Lung (tissue), 12 donors: Measurements from ENCODE around the gene ATP6V0B. TPM values are rescaled to one million over a fixed set of nuclear protein-coding genes. Genes with fewer than 3 reads are reported as not detected.

ENCODE experiments used
- ATAC-seq: fragments of 200-7000 bp; cut with Tn5 transposase; one replicate; pipeline ENCODE4 v1.9.1; 2020; ENCODE audit warnings: moderate number of reproducible peaks; ENCODE audit not compliant: insufficient read depth, low FRiP score
- DNase-seq, 3 donors: peaks; one replicate each; pipeline ENCODE4 v3.0.0-alpha.2; 2013 to 2017
- H3K27ac ChIP-seq, 2 donors: one replicate each; pipeline ENCODE4 v1.5.1; 2013; ENCODE audit warnings: mild to moderate bottlenecking in 2 of 2, moderate library complexity in 2 of 2, control low read depth in 1 of 2, inconsistent platforms in 1 of 2, low read depth in 1 of 2, low read length in 1 of 2
- H3K27me3 ChIP-seq, 3 donors: one replicate each; pipeline ENCODE4 v1.5.1; 2013; ENCODE audit warnings: low read length in 2 of 3; ENCODE audit not compliant: control insufficient read depth in 3 of 3, insufficient read depth in 3 of 3
- H3K36me3 ChIP-seq, 4 donors: one replicate each; pipeline ENCODE4 v1.5.1; 2013; ENCODE audit warnings: low read length in 4 of 4, mild to moderate bottlenecking in 1 of 4, moderate library complexity in 1 of 4; ENCODE audit not compliant: control insufficient read depth in 4 of 4, insufficient read depth in 4 of 4
- H3K4me1 ChIP-seq, 5 donors: one replicate each; pipeline ENCODE4 v1.5.1; 2013; ENCODE audit warnings: low read length in 5 of 5, mild to moderate bottlenecking in 2 of 5, moderate library complexity in 1 of 5; ENCODE audit not compliant: control insufficient read depth in 5 of 5, insufficient read depth in 5 of 5
- H3K4me3 ChIP-seq: one replicate; pipeline ENCODE4 v1.5.1; 2013; ENCODE audit warnings: mild to moderate bottlenecking, control low read depth, moderate library complexity
- H3K9ac ChIP-seq, 2 donors: one replicate each; pipeline ENCODE4 v1.5.1; 2013; ENCODE audit warnings: low read length in 2 of 2, control low read depth in 1 of 2; ENCODE audit not compliant: insufficient read depth in 1 of 2
- H3K9me3 ChIP-seq, 4 donors: one replicate each; pipeline ENCODE4 v1.5.1; 2013; ENCODE audit warnings: low read length in 3 of 4, mild to moderate bottlenecking in 1 of 4, moderate library complexity in 1 of 4; ENCODE audit not compliant: control insufficient read depth in 4 of 4, insufficient read depth in 3 of 4
- WGBS, 2 donors: extraction: QIAGEN DNeasy Blood & Tissue Kit; methylation state at CpG; one replicate each; pipeline ENCODE4 v1.1.7; 2013; 5-methylcytosine and 5-hydroxymethylcytosine counted together
- polyA plus RNA-seq, 2 donors: library from polyadenylated mRNA; stranded (reverse); fragments of 200-250 nt; gene quantifications; one replicate each; pipeline ENCODE4 v1.2.1, GENCODE V29; 2013
- total RNA-seq, 2 donors: library from RNA; depleted of rRNA in 1 of 2; stranded (reverse); fragments of >200 nt in 1 of 2; gene quantifications; one replicate each; pipeline ENCODE4 v1.2.1, GENCODE V29; 2014 to 2021
- TF ChIP-seq, protein P1 (sequence below): IDR thresholded peaks from 2 replicates; pipeline ENCODE4 v1.5.1; 2012; ENCODE audit warnings: mild to moderate bottlenecking; ENCODE audit errors: control extremely low read depth, extremely low read depth
- donor health status: control.
- donor health status: control.
- donor health status: Bipolar disorder and iron deficiency.
- donor health status: healthy.
- donor health status: DM: yes; HTN: yes; CAD: no.

Gene ATP6V0B
- total and polyA plus RNA-seq, 4 donors, result 71.2 to 484 (median 283) TPM

- DNase-seq, result no peak
- Histone ChIP-seq H3K27me3 (no peaks in the 10 kb centered on the region), H3K27ac (no peak overlapping the region), H3K9me3 (no peaks in the 10 kb centered on the region), H3K4me1 (peaks cover 0 to 12% (median 3%) of the 10 kb centered on the region in 5 donors), H3K4me3 (no peak overlapping the region), H3K36me3 (peaks cover 0 to 10% (median 3%) of the 10 kb centered on the region in 4 donors), H3K9ac (no peak overlapping the region)
- TF ChIP-seq, protein P1, sequence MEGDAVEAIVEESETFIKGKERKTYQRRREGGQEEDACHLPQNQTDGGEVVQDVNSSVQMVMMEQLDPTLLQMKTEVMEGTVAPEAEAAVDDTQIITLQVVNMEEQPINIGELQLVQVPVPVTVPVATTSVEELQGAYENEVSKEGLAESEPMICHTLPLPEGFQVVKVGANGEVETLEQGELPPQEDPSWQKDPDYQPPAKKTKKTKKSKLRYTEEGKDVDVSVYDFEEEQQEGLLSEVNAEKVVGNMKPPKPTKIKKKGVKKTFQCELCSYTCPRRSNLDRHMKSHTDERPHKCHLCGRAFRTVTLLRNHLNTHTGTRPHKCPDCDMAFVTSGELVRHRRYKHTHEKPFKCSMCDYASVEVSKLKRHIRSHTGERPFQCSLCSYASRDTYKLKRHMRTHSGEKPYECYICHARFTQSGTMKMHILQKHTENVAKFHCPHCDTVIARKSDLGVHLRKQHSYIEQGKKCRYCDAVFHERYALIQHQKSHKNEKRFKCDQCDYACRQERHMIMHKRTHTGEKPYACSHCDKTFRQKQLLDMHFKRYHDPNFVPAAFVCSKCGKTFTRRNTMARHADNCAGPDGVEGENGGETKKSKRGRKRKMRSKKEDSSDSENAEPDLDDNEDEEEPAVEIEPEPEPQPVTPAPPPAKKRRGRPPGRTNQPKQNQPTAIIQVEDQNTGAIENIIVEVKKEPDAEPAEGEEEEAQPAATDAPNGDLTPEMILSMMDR, result no peak
- 81 to 90% methylated on average over 21 to 22 of the region's 22 CpGs for WGBS, 2 donors
- ATAC-seq, result no peak
Observed at GRCh38 chr1:43997295-43997999, 22.7 kb downstream of the ATP6V0B start.

- H3K27me3 ChIP-seq, result no peaks in the 10 kb centered on the region
- 87 to 93% methylated on average over 11 of the region's 11 CpGs for WGBS, 2 donors
- H3K36me3 ChIP-seq, result peaks cover 0 to 10% (median 4%) of the 10 kb centered on the region in 4 donors
- TF ChIP-seq, protein P1, result no peak
- no peak overlapping the region for H3K9ac ChIP-seq
- no peak overlapping the region for H3K4me3 ChIP-seq
- no peak overlapping the region for H3K27ac ChIP-seq
- H3K9me3 ChIP-seq, result no peaks in the 10 kb centered on the region
- H3K4me1 ChIP-seq, result peaks cover 0 to 12% (median 0%) of the 10 kb centered on the region in 5 donors
- DNase-seq (no peak), ATAC-seq (no peak)
Observed at GRCh38 chr1:43998000-43998378, 23.2 kb downstream of the ATP6V0B start.

DNA sequence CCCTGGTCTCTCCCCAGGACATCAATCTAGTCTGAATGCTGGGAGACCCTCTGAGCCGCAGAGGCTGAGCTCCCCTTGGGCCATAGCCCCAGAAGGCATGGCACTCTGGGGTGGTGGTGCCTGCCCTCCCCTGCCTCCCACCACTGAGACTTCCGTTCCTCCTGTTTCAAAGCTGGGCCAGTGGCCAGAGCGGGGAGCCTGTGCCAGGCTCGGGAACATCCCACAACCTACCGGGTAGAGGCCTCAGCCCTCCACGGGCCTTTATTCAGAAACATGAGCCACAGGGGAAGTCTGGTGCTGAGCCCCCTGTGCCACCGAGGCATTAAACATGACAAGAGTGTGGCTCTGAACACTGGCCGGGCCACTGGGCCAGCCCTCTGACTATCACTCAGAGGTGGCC, 24.7 kb downstream of the ATP6V0B start:
- H3K4me1 ChIP-seq, result peaks cover 0 to 12% (median 0%) of the 10 kb centered on the region in 5 donors
- H3K4me3 ChIP-seq, result no peak overlapping the region
- TF ChIP-seq, protein P1, result no peak
- no peaks in the 10 kb centered on the region for H3K9me3 ChIP-seq
- H3K36me3 ChIP-seq, result peaks cover 0 to 10% (median 4%) of the 10 kb centered on the region in 4 donors
- ATAC-seq, result no peak
- WGBS, 2 donors, result 84 to 88% methylated on average over 8 of the region's 8 CpGs
- DNase-seq, result no peak
- no peaks in the 10 kb centered on the region for H3K27me3 ChIP-seq
- H3K27ac ChIP-seq, result no peak overlapping the region
- H3K9ac ChIP-seq, result no peak overlapping the region
